GM21390 (cell line): ENCODE results near the gene KDR.

Experiments used
- ATAC-seq: cut with Tn5 transposase; IDR thresholded peaks from one replicate; pipeline ENCODE4 v1.9.1; 2021; ENCODE audit not compliant: unreplicated experiment

The KDR gene

GRCh38 chr4:55080174-55080865 lies 45.1 kb downstream of the KDR start:
- ATAC-seq = no peak

DNA sequence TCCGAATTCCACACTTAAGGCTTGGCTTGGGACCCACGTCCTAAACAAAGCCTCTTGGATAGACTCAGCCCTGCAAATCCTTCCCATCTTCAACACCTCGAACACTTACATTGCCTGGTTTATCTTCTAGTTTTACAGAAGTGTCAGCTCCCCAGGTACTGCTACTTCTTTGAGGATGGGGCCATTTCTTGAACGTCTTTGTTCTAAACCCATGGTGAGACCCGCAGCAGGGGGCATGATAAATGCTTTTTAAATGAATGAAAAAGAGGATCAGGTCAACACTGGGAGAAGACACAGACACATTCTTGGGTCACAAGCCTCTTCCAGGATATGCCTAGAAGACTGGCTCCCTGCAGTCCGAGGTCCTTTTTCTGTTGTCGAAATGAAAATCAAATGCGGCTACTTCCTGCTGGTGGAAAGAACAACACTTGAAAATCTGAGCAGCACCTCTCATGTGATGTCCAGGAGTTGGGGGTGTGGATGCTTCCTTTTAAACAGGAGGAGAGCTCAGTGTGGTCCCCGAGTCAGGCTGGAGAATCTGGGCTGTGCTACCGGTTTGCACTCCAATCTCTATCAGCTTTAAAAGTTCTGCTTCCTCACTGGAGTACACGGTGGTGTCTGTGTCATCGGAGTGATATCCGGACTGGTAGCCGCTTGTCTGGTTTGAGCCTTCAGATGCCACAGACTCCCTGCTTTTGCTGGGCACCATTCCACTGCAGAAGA lies 45.8 kb downstream of the KDR start:
- ATAC-seq = no peak

- no peak for ATAC-seq
These were observed 46.4 kb downstream of the KDR start for GRCh38 chr4:55078987-55079386.

DNA sequence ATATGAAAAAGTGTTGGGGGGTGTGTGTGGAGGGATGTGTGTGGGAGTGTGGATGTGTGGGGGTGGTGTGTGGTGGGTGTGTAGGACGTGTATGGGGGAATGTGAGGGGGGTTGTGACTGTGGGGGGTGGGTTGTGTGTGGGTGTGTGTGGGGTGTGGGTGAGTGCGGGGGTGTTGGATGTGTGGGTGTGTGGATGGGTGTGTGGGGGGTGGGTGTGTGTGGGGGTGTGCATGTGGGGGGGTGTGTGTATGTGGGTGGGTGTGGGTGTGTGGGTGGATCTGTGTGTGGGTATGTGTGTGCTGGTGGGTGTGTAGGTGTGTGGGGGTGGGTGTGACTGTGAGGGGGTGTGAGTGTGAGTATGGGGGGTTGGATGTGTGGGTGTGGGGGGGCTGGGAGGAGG lies 47.8 kb downstream of the KDR start:
- ATAC-seq = no peak

- ATAC-seq = no peak
These were observed 49.3 kb downstream of the KDR start for GRCh38 chr4:55075823-55076716.

DNA sequence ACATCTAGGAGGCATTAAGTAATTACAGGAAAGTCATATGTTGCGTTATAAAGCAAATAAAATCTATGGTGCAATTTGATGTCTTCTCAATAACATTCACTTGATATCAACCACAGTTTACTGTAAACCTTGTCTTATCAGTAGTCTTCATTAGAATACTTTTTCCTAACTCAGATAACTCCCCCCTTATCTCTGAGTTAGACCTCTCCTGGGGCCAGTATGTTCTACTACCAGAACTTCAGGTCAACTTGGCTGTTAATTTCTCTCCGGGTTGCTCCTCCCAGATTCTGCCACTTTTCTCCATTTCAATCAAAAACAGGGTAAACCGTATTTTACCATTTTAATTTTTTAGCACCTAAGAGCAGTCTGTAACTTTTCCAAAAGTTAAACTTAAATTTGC lies 50.0 kb downstream of the KDR start:
- ATAC-seq = no peak

GRCh38 chr4:55074386-55074785 lies 51.0 kb downstream of the KDR start:
- ATAC-seq = no peak

- no peak for ATAC-seq
These were observed 53.4 kb downstream of the KDR start for GRCh38 chr4:55071951-55072350.

GRCh38 chr4:55069248-55069647 lies 56.1 kb downstream of the KDR start:
- no peak for ATAC-seq

DNA sequence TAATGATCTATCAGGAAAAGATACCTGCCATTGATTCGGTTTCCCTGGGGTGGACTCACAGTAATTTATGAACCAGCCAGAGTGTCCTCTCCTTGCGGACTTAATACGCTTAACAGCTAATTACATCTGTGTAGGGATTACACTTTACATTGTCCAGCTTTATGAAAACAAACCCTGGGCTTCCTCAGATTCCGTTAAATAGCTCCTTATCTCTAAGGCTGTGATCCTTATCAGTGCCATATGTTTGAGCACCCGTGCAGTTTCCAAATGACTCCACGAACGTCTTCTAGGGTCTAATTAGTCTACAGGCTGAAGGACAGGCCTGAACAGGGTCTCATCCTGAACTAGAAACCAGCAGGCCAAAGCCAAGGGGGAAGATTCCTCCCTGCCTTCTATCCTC lies 56.9 kb downstream of the KDR start:
- no peak for ATAC-seq

DNA sequence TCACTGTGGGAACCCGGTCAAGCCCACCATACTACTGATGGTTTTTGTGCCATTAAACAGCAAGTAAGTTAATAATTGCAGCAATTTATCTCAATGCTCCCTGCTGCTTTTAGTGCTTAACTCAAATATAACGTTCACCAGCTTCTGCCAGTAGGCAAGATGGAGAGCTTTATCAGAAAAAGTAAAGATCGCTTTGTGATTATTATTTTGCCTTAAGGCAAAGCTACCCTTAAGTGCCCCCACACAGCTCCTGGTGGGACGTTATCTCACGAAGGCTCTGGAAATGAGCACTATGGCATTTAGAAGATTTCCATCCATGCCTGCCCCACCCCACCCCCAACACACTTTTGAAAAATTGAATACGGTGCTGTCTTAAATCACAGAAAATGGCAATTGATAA lies 59.4 kb downstream of the KDR start:
- no peak for ATAC-seq

GRCh38 chr4:55055529-55055928 lies 69.9 kb downstream of the KDR start:
- no peak for ATAC-seq

- no peak for ATAC-seq
These were observed 73.9 kb downstream of the KDR start for GRCh38 chr4:55051532-55051931.

GRCh38 chr4:55050418-55050950 lies 74.9 kb downstream of the KDR start:
- no peak for ATAC-seq

- ATAC-seq = no peak
These were observed 87.1 kb downstream of the KDR start for GRCh38 chr4:55038176-55038890.

GRCh38 chr4:55037728-55038127 lies 87.7 kb downstream of the KDR start:
- no peak for ATAC-seq

- ATAC-seq = no peak
These were observed 89.0 kb downstream of the KDR start for GRCh38 chr4:55036405-55036804.

DNA sequence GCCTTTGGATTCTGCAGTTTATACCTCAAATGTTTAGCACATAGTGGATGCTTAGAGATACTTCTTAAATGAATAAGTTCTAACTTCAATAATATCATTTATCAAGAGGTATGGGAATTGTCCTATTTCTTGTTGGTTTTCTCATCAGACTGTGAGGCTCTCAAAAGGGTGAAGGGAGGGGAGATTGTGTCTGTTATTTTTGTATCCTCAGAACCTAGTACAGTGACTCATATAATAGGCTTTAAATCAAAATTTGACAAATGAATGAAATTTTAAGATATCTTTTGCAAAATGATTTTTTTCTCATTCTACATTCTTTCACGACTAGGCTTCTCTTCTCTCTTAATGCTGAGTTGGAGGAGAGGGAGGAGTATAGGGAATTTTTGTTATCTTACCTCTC lies 89.5 kb downstream of the KDR start:
- ATAC-seq = no peak

DNA sequence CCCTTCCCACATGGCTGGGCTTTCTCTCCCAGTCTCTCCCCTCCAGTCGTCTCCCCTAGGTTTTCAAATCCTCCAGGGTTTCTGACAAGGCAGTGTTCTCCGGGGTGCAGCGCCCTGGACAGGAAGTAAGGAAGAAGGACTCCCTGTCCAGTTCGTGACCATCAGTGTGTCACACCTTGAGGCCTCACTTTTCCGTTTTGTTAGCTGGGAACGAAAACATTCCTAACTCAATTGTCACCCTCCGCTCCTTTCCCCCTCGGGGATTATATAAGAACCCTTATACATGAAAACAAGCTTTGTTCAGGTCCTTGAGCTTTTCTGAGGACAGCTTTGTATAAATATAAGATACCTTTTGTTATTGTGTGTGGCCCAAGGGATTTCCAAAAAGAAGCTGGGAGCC lies 92.1 kb downstream of the KDR start:
- ATAC-seq = no peak

GRCh38 chr4:55032788-55033187 lies 92.6 kb downstream of the KDR start:
- no peak for ATAC-seq

DNA sequence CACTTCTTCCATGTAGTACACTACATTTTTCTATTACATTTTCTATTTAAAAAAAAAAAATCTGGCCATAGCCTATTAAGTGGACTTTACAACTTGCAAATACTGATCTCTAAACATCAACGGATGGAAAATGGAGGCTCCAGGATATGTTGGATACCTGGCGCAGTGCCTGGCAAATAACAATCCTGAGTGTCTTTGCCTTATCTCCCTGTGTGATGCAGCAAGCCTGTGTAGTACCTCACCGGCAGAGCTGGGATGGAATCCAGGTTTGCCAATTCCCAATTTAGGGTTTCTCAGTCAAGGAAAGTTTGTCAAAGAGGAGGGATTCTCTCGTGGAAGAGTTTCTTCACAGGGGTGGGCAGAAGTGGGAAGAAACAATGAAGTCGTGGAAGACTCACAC lies 93.2 kb downstream of the KDR start:
- ATAC-seq = no peak
